GM12875 (cell line): ENCODE data around the gene HLA-DOB.

Experiments
- H3K4me3 ChIP-seq: one replicate; pipeline ENCODE4 v1.5.1; 2011; ENCODE audit warnings: low read depth, low read length, control low read depth
- CTCF ChIP-seq: IDR thresholded peaks from 2 replicates; pipeline ENCODE4 v1.5.1; 2011; ENCODE audit warnings: low read depth, mild to moderate bottlenecking, control low read depth, inconsistent platforms, low read length, moderate library complexity, borderline replicate concordance; ENCODE audit not compliant: insufficient read depth

HLA-DOB gene

GRCh38 chr6:32854376-32855178 lies 37.8 kb upstream of the HLA-DOB start:
- peak overlapping the region; percentile 86 for H3K4me3 ChIP-seq
- no peak for TF ChIP-seq CTCF

GRCh38 chr6:32853541-32854375 lies 37.0 kb upstream of the HLA-DOB start, which contains the start of the genes PSMB9 and TAP1:
TSS of gene PSMB9 (plus strand) at chr6:32854192. CDS start at chr6:32854230, 38 bp downstream.
TSS of gene TAP1 (minus strand) at chr6:32853704. CDS start at chr6:32853636, 68 bp downstream.
- peak within 1 kb of the TSS; percentile 86 for H3K4me3 ChIP-seq
- TF ChIP-seq CTCF, result peak; percentile 88

GRCh38 chr6:32852844-32853540 lies 36.2 kb upstream of the HLA-DOB start:
- H3K4me3 ChIP-seq, result peak overlapping the region; percentile 86
- no peak for TF ChIP-seq CTCF

GRCh38 chr6:32852018-32852843 lies 35.4 kb upstream of the HLA-DOB start:
- H3K4me3 ChIP-seq, result peak overlapping the region; percentile 86
- TF ChIP-seq CTCF, result no peak

GRCh38 chr6:32851025-32851424 lies 34.2 kb upstream of the HLA-DOB start:
- H3K4me3 ChIP-seq, result no peak overlapping the region
- no peak for TF ChIP-seq CTCF

- H3K4me3 ChIP-seq, result no peak overlapping the region
- no peak for TF ChIP-seq CTCF
Measured at GRCh38 chr6:32849126-32849525, 32.3 kb upstream of the HLA-DOB start.
